ENCODE results near the gene KRT2.

Gene KRT2

DNA sequence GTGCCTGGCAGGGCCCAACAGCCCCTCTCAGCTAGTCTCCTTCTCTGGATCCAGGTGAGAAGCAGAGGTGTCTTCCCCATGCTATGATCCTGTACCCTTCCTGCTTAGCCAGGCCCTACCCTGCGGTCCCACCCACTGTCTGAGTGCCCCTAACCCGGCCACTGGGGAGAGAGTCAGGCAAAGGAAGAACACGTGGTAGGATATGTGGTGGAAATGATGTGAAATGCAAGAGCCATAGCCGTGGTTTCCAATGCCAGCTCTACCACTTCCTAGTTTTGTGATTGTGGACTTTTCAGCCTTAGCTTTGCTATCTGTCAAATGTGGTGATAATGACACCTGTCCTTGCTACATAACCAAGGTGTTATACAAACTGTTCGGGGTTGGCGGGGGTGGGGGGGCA lies 15.8 kb downstream of the KRT2 start:
- DNase-seq, result no peak

DNA sequence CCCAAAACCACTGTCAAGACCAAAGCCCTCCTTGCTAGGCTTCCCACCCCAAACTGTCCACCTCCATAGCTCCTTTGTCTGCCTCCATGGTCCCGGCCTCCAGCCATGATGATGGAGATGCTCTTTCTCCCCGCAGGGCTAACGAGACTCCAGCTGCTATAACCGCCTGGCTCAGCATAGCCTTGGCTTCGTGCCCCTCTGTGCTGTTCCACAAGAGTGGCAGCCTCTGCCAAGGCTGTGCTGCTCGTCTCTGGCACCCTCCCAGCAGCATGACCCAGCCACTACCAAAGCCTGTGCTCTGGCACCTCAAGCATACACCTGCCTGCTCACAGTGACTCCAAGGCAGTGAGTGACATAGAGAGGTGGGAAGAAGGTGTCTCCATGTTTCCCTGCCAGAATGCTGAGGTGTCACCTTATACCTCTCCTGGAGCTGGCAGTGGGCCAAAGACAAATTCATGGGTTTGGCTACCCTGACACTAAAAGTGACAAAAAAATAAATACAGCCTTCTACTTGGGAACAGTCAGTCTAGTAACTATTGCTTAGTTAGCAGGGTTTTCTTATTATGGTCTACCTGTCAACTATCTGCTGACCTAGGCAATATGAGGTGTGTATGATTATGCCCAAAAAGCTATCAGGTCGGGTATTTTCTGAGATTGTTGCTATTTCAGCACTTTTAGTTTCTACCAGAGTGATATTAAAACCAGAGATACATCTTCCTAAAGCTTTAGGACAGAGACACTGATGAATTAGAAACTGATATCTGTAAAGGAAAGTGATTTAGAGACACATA lies 17.6 kb downstream of the KRT2 start:
- no peak for DNase-seq

DNA sequence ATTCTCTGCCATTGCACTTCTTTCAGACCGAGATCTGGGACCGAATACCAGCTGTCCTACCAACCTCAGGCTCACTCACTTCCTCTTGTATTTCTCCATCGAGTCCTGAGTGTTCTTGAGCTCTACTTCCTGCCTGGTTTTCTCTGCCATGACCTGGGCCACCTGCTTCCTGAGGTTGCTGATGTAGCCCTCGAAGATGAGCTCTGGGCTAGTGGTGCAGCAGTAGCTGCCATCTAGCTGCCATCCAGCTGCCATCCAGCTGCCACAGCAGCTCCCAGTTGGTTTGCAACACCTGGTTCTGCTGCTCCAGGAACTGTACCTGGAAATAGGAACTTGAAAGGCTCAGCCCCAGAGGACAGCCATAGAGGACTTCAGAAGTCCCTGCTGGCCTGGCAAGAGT lies 18.6 kb downstream of the KRT2 start:
- no peak for DNase-seq

DNA sequence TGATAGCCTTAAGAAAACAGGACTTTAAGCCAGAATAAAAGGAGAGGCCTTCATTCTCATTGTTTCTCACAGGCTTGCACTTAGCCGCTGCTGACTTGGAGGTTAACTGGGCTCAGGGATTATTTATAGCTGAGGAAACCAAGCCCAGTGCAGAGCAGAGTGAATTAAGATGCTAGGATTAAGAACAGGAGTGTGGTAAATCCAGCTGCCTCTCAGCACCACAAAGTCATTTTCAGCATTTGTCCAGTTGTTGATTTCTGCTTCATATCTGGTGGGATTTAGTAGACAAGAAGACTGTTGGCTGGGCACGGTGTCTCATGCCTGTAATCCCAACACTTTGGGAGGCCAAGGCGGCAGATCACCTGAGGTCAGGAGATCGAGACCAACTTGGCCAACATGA lies 19.4 kb downstream of the KRT2 start:
- no peak for DNase-seq

DNA sequence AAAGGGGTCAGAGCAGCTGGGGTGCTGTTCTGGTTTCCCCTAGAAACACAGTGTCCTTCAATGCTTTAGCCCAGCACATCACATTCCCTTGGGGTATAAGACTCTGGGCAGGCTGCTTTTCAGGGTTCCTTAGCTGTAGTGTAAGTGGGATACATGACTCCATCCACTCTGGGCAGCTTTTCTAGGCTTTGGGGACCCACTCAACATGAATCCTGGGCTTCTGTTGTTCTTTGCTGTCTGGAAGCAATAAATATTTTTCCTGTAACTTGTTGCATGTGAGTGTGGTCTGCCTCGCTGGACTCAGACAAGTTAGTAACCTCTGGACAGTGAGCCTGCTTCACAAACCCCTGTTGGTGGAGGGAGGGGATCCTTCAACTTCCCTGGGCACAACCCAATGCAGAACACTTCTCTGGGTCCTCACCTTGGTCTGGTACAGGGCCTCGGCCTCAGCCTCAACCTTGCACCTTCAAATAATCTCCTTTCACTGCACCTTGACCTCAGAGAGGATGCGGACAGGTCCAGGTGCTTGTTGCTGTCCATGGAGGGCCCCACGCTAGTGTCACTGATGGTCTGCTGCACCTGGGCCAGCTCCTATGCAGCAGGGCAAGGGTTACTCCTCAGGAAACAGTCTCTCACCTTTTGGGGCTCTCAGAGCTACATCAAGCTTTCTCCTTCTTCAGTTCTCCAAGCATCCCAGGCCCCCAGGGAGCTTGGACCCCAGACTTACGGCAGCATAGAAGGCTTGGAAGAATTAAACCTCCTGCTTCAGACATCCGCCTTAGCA lies 20.1 kb downstream of the KRT2 start:
- no peak for DNase-seq

DNA sequence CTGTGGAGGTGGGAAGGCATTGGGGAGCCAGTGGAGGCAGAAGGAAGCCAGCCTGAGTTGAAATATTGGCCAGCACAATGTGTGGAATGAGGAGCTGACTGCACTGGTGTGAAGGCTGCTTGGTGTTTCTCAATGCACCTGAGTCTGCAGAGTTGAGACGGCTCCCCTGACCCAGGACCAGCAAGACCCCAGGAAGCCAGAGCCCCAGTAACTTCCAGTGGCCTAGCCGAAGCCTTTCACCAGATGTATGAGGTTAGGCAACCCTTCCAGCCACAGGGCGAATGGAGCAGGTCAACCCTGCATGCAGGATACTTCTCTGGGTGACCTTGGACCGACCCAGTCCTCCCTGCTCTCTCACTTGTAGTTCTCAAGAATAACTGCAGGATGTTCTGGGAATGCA lies 20.7 kb downstream of the KRT2 start:
- DNase-seq, result no peak

DNA sequence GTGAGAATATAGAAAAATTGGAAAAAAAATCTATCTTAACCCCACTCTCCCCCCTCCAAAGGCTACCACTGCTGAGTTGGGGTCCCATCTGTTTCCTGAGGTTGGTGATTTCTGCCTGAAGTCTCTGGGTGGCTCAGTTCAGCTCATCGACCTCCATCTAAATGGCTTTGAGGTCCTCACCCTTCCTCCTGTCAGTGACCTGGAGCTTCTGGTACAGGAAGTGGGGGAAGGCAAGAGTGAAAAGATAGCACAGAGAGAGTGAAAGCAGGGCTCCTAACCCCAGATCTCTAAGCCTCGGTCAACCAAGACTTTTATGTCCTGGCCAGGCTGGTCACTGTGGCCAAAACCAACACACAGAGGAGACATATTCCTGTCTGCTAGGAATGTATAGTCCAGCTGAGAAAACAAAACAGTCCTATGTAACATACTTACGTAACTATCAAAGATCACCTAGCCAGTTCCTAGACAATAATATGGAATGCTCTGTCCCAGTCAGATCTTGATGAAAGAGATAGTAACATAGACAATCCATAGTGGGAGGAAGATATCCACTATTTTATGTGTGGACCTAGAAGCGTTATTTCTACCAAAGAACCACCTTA lies 21.3 kb downstream of the KRT2 start:
- DNase-seq, result no peak

DNA sequence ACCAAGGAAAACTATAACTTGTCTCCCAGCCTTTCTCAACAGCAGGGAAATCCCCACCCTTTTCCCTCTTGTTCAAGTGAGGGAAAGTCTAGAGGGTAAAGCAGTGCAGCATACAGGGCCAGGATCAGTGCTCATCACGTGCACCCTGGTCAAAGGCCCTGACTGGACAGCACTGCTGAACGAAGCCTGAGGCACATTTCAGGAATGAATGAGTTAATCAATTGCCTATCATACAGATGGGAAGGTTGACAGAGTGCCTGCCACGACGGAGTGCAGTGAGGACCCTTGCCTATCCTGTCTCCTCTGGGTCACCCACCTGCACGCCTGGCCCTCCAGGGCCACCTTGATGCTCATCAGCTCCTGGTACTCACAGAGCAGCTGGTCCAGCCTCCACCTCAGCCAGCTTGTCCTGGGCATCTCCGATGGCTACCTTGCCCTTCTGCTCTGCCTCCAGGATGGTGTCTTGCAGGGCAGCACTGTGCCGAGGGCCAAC lies 22.0 kb downstream of the KRT2 start:
- no peak for DNase-seq

DNA sequence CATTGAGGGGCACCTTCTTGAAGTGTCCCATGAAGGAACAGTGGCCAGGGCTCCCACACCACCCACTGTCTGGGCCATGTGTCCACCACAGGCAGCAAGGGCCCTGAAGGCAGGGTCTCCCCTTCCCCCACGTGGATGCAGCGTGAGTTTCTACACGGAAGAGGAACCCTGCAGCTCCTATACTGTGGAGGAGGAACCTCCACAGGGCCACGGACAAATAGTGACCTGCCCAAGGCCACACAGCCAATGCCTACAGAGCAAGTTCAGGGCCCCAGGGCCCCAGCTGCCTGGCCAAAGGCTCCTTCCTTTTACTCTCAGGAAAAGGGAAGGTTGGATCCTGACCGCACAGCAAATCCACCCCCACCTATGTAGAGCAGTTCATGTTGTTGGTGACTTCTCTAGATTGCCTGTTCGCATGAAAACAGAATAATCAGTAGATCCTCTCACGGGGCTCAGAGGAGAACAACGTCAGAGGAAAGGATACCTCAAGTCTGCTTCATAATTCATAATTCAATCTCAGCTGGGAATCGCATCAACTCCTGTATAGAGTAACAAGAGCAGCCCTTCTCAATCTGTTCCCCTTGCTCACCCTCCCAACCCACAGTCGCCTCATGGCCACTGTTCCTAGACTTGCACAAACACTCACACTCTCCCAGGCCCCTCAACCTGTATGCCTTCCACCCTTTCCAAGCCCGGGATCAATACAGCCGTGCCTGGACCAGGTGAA lies 22.6 kb downstream of the KRT2 start:
- no peak for DNase-seq

DNA sequence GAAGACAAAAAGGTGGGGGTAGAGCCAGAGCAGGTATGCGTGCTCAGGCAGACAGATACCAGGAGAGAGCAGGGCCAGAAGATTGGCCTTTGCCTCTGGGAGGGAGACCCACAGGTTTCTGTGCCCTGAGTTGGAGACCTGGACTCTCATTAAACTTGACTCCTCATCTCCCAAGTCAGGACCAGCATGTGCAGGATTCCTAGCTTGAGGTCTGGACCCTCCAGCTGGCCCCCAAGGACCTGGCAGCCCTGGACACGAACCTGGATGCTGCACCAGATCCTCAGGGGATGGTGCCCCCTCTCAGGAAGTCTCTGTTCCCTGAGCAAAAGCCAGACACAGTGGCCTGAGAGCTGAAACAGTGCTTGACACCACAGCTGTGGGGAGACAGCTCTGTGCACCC lies 23.2 kb downstream of the KRT2 start:
- DNase-seq, result no peak

DNA sequence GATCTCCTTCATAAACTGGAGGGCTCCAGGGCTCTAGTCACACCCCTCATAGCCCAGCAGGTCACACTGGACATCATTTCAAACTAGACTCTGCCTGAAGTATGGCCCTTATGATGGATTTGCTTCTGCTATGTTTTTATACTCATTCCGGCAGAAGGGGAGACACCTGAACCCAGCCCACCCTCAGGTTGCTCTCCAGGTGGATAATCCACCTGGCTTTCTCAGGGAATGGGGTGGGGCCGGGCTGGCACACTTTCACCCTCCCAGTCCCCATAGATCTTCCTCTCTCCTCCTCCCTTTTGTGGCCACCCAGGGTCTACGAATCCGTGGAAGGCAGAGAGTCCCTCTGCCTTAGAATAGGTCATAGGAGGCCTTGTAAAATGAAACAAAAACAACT lies 23.9 kb downstream of the KRT2 start:
- DNase-seq, result no peak

DNA sequence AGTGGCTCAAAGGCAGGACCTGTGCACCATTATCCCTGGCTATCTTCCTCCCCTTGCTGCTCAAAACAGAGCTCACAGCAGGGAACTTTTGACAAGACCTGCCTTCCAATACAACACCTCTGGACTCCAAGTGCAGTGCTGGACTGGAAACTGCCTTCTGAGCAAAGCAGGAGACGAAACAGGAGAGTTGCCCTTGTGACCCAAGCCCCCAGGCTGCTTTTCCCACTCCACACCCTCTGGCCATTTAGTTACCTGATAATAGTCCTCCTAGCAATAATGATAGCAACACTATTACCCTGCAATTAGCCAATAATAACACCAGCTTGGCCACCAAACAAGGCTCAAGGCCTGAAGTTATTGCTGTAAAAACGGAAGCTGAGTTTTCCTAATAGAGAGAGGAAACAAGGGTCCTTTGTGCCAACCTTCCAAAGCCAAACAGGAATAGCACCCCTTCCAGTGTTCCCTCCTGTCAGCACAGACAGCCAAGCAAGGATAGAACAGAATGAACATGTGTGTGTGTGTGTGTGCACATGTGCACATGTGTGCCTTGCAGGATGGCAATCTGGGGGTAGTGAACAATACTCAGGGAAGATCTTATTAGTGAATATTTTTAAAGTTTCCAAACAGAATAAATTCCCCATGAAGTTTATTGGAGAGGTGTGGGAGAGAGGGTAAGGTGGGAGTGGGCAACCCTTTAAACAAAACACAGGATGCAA lies 24.5 kb downstream of the KRT2 start:
- DNase-seq, result no peak

DNA sequence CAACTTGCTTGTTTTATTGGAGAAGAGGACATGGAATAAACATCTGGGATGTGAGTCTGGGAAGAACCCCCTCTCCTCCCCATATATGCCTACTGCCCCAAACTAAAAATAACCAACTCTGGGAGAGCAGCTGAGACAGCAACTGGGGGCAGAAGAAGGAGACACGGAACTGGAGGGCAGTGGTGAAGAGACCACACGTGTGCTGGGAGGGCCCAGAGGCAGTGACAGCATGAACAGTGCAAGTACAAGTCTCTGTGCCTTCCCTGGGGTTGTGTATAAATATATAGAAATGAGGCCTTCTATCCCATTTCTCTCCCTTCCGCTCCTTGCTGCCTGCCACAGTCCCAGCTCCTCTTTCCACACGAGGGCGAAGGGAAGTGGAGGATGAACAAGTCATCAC lies 29.7 kb downstream of the KRT2 start:
- no peak for DNase-seq

DNA sequence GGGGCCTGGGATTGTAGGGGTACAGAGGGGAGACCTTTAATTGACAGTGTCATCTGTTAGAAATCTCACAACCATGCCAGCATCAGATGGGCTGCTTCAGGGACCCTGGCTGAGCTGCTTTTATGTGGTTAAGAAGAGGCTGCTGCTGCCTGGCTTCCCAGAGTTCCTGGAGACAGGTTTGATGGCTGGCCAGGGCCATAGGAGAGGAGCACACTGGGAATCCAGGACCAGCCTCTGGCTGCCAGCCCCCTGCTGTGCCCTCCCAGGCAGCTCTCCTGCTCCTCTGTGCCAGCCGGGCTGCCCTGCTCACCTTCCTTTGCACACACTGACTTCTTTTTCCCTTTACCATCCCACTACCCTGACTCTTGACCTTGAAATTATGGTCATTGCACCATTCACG lies 33.1 kb downstream of the KRT2 start:
- no peak for DNase-seq

DNA sequence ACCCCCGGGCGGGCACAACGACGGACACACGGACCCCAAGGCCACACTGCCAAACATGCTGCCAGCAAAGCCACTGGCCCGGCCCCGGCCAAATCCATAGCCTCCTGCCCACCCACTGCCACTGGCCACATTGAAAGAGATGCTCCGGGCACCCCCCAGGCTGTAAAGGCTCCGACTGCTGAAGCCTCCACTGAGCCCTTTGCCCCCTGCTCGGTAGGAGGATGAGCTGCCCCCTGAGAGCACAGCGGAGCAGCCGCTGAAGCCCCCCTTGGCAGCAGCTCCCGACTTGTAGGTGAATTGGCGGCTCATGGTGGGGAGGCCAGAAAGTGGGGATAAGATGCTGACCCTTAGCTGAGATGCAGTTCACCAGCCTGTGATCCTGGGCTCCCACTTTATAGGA lies 33.8 kb downstream of the KRT2 start, which contains the start of gene KRT73:
KRT73 (minus strand) TSS at position 344 of the 400 bp plus-strand sequence; CDS start at position 309, 35 bp downstream.
- no peak for DNase-seq

DNA sequence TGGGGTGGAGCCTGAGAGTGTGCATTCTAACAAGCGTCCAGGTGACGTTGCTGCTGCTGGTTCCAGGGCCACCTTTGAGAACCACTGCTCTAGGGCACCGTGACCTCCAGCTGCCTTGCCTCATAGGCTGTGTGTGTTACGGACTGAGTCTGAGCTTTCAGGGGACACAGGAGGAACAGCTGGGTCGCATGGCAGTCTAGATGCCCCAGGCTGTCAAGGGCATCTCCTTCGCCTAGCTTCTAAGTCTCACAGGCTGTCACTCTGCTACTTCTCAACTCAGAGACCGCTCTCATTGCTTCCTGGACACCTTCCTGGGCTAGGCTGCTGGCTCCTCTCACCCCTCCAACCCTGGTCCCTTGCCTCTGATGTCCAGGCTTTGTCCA lies 34.6 kb downstream of the KRT2 start:
- no peak for DNase-seq

DNA sequence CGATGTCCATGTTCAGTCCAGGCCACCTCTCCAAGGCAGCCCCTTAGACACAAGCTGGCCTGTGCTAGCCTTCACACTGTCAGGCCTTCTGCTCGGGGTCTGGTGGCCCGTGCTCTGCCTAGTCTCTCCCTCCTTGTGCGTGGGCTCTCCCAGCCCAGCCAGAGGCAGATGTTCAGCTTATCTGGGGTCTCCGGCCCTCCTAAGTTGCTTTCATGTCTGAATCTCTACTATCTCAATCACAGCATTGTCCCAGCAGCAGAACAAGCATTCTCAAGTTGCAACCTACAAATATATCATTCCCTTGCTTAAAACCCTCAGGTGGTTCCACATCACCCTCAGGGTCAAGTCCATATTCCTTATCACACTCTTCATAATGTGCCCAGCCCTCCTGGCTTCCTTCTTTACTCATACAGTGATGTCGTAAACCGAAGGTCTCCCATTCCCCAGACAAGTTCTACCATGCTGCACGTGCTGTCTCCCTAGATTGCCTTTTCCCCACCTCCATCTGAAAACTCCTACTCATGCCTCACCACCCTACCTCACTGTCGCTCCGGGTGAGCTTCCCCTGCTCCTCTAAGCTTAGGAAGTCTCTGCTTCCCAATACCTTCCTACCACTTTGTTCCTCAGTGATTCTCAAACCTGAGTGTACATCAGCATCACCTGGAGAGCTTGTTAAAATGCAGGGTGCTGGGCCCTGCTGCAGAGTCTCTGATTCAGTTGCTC lies 35.2 kb downstream of the KRT2 start:
- DNase-seq, result no peak

DNA sequence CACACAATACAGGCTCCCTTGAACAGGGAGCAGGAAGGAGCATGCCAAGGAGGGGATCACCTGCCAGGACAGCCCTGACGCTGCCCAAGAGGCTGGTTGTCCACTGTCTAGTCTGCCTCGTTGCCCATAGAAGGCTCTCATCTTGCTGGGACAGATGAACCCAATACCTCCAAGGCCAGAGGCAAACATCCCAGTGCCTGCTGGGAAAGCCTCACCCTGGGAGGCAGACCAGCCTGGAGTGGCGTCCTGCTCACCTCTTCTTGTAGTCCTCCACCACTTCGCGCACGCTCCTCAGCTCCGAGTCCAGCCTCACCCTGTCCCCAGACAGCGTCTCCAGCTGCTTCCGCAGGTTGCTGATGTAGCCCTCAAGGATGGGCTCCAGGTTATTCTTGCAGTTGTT lies 36.1 kb downstream of the KRT2 start:
- no peak for DNase-seq

DNA sequence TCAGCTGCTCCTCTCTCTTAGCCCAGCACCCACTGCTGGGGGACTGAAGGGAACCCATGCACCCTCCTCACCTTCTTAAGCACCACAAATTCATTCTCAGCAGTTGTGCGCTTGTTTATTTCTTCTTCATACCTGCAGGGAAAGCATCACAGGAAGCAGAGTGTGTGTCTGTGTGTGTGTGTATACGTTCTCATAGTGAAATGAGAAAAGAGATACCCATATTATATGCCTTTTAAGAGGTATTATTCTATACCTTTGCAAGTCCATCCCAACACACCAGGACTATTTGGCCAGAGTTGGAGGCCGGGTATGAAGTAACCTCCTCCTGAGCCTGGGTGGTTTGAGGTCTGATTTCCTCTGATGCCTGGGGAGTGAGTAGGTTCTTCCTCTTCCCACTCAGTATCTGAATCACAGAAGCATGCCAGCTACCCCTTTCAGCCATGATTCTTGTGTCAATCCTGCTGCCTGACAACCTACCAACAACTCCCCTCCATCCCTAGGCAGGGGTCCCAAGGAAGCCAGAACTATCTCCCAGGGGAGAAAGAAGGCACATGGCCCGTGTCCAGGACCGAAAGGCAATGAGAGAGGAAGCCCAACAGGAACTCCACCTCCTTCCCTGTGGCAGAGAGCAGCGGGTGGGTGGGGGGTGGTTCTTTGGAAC lies 36.7 kb downstream of the KRT2 start:
- DNase-seq, result peak; percentile 33 to 40

DNA sequence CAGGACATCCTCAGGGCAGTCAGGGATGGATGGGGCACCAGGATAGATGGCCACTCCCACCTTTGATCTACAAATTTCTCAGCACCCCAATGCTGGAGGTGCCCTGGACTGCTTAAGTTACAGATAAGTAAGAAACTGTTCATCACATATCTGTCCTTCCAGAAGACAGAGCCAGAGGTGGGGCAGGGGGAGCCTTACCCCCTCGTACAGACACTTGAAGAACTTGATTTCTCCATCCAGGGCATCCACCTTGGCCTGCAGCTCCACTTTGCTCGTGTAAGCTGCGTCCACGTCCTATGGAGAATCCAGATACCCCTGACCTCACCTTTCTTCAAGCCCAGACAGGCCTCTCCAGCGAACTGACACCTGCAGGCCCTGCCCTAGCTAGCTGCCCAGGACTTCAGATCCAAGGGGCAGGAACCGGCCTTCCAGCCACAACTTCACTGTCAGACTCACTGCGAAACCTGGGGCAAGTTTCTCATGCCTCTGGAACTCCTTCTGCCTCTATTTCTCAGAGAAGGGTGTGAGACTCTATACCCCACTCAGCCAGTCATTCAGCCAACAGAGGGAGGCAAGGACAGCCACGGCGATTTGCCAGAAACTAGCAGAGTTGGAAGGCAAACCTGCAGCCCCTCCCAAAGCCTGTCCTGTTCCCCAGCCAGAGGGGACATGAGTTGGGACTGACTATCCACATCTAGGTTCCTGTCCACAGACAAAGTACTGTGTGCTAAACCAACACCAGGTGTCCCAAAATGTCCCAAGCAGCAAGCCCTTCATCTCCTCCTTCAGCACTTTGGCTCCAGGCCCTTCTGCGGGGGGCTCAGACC lies 37.4 kb downstream of the KRT2 start:
- DNase-seq, result no peak

All from activated CD4-positive, alpha-beta T cell treated with anti-CD3 and anti-CD28 coated beads for 4 hours (primary cell).